GM18858 (cell line): ENCODE measurements around the gene CTNND1.
A peak's percentile ranks its signal among the peaks of the same experiment; 100 is the strongest.

Source experiments
- ATAC-seq: cut with Tn5 transposase; IDR thresholded peaks from one replicate; pipeline ENCODE4 v1.9.1; 2021; ENCODE audit not compliant: unreplicated experiment

Gene CTNND1

DNA sequence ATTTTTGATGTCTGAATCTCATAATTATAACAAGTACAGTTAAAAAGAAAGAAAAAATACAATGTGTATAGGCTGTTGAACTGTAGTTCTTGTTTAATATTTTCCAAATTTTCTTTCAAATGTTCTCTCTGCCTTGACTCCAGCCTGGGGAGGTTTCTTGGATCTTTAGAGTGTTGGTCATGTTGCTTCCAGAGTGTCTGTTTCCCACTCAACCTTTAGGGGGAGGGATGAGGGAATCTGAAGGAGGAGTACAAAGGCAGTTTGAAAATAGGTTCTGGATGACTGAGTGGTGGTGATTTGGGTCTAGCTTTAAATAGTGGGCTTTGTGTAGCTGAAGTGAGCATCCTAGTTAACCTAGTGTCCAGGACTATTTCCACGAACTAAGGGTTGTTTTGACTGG, 2.0 kb downstream of the CTNND1 start:
- no peak for ATAC-seq

DNA sequence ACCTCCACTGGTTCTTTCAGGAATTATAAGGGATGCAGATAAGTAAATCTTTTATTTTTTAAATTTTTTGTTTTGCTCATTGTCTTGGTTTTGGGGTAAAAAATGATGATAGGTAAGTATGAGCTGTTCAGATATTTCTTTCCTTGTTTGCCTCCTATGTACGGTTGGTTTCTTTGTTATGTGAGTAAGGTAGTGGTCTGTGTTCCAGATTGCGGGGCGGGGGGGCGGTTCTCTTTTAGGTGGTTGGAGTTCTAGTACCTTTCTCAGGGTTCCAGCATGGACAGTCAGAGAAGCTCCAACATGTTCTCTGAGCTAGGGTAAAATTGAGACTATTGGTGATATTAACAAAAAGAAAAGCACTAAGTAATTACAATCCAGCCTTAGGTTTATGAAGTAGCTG, 2.4 kb downstream of the CTNND1 start:
- ATAC-seq, result no peak

DNA sequence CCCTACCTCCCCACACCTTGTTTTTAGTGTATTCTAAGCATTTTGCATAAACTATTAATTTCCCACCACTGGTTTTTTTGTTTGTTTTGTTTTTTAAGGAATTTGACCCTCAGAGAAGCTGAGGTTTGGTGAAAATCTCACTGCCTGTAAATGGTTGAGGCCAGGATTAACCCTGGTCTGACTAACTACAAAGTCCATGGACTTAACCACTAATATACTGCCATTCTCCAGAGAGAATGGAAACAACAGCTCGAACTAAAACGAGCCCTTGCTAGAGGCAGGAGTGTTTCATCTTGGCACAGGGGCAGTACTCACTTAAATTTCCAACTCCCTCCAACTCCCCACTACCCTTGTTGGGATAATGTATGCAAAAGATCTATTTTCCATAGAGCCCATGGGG, 3.0 kb downstream of the CTNND1 start:
- ATAC-seq, result no peak

DNA sequence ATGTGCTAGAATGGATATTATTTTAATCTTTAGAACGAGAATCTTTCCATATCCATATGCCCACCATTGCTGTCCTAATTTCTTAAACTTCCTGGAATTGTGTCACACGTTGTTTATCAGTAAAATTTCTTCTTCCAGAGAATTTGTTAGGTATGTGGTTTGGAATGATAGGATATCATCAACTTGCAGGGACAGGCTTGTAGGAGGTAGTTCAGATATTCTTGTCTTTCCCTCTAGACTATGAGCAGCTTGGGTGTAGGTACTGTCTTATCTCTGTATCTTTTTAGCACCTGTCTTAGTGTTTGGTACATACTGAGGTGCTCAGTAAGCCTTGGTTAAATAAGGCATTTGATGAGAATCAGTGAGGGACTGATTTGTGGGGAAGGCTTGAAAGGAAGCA, 3.4 kb downstream of the CTNND1 start:
- ATAC-seq, result no peak

DNA sequence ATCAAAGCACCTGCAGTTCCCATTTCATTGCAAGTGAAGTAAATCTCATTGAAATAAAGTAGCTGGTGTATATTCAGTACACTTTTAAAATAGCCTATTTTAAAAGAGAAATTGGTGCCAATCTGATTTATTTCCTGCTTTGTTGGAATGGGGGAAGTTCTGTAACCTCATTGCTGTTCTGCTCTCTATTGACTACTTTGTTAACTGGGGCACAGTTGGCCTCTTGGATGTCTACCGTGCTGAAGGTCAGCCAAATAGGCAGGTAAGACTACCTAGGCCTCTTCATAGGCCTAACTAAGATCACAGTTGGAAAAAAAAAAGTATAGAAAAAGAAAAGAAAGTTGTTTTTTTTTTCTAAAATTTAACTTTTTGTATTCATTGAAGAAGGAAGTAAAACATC, 9.2 kb downstream of the CTNND1 start:
- ATAC-seq, result no peak

DNA sequence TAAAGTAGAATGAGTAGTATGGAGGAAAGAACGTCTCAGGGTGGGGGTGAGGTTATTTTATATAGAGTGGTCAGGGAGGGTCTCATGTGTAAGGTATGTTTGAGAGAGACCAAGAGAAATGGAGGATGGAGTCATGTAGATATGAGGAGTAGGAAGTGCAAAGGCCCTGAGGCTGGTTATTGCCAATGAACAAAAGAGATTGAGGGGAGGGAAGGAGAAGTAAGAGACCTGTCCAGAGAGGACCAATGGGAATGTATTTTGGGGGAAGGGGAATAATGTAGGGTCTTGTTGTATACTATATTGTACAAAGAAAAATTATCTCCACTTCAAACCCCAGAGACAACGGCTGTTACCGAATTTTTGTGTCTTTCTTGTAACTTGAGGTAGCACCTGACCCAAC, 9.8 kb downstream of the CTNND1 start:
- no peak for ATAC-seq

DNA sequence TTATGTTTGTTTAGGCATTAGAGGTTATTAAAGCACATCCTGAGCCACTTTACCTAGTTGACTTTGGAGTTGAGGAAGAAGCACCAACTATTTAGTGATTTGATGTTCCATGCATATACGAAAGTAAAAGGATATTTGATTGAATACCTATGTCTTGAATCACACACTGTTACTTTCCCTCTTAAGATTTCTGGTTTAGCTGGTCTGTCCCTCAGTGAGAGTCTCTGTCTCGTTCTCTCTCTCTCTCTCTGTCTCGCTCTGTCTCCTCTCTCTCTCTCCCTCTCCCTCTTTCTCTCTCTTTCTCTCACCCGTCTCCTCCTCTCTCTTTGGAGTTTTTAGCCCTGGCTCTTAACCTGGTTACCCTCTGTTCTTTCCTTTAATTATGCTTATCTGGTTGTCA, 11.0 kb downstream of the CTNND1 start:
- no peak for ATAC-seq

DNA sequence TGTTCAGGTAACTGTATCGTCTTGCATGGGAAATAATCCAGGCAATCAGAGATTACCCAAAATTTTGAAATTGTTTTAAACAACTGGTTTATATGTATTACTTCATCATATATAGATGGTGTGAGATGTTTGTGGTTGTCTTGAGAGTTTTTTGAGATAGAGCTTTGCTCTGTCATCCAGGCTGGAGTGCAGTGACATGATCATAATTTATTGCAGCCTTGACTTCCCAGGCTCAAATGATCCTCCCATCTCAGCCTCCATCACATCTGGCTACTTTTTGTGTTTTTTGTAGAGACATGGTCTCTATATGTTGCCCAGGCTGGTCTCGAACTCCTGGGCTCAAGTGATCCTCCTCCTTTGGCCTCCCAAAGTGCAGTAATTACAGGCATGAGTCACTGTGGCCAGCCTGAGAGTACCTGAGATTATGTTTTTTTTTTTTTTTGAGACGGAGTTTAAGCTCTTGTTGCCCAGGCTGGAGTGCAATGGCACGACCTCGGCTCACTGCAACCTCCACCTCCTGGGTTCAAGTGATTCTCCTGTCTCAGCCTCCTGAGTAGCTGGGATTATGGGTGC, 11.5 kb downstream of the CTNND1 start:
- no peak for ATAC-seq

DNA sequence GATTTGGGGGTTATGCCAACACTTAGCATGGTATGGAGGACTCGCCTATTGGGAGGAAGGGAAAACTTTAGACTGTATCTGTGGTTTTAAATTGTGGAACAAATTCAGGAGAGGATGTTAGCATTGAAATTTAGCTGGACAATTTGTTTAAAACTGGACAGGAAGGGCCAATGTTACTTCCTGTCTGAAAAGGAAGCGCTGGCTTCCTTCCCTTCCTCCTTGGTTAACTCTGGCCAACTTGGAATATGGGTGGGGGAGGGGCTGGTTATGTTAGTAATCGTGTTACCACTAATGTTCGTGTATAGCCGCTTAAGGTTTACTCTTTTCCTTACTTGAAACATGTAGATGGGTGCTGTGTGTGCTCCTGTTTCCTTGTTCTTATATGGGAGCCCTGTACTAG, 13.9 kb downstream of the CTNND1 start:
- no peak for ATAC-seq

DNA sequence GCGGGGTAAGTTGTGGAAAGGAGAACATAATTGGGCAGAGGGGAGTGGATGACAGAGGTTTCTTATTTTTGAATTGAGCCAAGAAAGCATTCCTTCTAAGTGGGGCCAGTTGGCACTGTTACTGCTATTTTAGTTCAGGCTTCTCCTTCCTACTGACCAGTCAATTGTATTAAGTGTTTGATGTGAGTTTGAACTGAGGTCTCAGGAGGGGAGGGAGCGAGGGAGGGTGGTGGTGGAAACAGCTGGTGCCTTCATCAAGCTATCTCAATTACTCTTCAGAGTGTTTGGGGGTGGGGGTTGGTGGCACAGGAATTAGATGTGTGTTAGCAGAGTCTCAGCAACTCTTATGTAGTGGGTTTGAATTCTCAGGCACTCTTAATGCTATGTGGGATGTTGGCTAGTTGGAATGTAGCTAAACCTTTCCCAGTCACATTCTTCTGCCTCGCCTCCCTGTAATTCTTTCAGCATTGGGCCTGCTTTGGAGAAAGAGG, 14.5 kb downstream of the CTNND1 start:
- no peak for ATAC-seq

DNA sequence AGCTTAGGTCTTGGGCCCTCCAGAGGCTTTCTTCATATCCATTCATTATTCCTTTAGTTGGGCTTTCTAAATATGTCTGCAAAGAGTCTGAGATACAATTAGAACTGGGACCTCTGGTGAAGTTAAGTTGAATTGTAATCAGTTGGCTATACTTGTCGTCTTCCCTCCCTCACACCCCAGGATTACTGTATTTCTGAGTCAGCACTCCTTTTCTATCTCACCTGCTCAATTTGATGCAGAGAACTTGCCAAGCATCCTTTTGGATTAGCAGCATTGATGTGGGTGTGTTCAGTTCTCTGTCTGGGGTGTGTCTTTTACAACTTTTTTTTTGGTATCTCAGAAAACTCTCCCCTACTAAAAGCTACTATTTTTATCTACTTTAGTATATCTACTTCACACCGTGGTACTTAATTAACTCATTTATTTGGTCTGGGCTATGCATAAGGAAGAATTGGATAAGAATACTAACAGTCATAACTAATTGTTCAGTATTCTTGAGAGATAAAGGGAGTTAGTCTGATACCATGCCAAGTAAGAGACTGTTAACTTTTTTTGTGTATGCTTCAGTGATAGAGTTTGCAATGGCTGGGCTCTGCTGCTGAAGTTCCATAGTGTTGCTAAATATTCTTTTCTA, 15.1 kb downstream of the CTNND1 start:
- no peak for ATAC-seq

DNA sequence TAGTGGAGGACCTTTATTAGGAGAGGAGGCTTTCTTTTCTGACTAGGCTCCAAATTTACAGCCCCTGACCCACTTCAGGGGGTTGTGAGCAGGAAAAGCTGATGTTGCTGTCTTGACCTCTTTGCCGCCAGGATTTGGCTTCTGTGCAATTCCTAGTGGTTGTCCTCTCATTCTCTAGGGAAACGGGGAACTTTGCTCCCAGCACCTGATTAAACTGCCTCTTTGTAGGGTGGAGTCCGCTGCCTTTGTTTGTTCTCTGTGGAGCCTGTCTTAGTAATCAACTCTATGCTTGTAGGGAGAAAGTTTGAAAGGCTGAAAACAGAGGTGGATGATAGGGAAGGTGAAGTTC, 16.3 kb downstream of the CTNND1 start:
- ATAC-seq, result no peak

DNA sequence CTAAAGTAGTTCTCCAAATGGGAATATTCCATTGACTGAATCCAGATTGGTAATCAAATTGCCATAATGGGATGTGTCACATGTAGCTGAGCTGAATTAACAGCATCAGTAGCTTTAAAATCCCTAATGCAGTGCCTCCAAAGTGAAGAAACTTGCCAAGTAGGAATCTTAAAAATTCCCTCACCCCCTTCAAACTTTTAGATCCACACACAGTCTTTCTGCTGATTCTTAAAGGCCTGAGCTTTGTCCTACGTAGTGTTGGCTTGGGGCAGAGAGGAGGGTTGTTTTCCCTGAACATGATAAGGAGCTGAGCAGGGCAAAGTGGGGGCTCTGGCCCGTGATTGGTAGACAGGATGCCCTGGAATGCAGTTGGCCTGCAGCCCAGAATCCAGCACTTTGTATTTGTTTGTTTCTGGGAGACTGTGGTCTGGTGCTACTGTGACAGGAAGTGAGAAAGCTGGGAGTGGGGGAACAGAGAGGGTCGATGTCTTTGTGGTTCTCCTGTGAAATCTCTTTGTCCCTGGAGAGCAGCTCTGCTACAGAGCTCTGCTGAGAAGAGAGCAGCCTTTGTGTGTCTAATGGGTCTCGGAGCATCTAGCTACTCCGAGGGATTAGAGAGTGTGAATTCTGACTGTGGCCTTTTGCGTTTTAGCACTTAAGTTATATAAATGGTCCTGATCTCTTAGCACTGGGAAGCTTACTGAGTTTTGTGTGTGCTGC, 16.9 kb downstream of the CTNND1 start:
- ATAC-seq, result no peak

DNA sequence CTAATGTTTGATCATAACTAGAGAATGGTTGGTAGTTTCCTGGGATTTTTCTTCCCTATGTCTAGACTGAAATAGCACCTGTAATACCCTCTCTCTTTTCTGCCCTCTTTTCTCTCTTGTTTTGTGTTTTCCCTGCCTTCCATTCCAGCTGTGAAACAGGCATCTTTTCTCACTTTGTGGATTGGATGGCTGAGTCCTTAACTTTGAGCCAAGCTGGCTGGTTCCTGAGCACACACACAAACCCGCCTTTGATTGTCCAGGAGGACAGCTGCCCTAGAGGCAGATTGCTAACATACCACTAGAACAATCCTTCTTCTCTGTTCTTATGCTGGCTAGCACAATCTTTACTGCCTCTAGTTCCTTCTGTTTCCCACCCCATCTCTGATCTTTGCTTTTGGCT, 17.7 kb downstream of the CTNND1 start:
- ATAC-seq, result no peak

DNA sequence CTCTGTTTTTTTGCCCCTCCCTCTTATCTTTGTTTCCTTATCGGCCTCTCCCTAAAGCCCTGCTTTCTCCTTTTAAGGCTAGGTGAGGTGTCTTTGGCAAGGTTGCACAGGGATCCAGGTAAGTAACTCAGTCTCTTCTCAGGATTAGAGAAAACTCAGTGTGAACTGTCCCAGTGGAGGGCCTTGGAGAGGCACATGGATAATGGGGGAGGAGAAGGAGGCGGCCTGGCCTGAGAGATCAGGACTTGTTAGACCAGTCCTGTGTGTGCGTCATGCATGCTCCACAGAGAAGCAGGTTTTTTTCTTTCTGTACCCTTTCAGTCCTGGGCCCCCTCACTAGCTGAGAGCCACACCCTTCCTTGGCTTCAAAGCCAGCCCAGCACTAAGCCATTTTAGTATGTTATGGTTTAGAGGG, 19.9 kb downstream of the CTNND1 start:
- ATAC-seq, result no peak

DNA sequence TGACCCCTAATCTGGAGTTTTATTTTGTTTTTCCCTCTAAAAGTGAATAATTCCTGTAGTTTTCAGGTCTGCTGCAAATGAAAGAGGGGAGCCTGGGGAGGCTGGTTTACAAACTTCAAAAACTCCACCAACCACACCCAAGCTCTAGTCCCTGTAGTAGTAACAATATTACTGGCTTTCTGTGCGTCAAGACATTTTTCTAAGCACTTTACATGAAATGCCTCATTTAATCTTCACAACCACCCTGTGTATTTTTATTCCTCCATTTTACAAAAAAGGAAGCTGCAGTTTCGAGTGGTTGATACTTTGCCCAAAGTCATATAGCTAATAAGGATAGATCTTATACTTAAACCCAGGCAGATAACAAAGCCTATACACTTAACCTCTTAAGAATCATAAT, 23.5 kb downstream of the CTNND1 start:
- peak; percentile 54 for ATAC-seq

DNA sequence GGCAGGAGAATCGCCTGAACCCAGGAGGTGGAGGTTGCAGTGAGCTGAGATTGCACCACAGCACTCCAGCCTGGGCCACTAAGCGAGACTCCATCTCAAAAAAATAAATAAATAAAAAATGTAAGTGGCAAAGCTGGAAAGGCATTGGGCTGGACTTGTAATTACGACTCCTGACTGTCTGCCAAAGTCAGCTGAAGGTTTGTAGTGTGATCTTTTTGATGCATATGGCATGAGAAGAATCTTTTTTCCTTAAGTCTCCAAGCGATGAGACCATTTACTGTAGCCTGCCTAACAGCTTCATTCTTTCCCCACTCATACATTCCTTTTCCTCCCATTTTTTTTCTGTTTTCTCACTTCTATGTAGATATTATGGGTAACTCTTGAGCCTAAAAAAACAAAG, 24.8 kb downstream of the CTNND1 start:
- no peak for ATAC-seq

DNA sequence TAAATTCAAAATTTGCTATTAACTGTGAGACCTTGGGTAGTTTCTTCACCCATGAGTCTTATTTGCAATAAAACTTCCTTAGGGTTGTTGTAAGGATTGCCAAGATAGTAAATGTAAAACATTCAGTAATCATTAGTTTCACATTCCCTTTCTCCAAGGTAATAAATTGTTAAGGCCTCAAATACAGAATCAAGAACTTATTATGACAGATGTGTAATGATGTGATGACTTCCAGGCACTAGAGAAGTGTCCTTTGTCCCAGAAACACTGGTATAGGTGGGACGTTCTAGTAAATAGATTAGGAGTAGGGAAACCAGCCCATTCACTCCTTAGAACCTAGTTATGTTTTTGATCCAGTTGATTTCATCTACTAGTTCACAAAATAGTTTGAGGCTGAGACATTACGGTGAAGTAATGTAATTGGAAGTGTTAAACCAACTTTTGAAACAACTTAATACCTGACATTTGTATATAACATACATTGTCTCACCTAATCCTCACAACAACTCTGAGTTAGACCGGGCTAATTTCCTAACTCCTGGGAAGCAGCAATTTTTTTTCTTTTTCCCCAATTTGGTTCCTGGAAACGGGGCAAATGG, 25.5 kb downstream of the CTNND1 start:
- no peak for ATAC-seq

DNA sequence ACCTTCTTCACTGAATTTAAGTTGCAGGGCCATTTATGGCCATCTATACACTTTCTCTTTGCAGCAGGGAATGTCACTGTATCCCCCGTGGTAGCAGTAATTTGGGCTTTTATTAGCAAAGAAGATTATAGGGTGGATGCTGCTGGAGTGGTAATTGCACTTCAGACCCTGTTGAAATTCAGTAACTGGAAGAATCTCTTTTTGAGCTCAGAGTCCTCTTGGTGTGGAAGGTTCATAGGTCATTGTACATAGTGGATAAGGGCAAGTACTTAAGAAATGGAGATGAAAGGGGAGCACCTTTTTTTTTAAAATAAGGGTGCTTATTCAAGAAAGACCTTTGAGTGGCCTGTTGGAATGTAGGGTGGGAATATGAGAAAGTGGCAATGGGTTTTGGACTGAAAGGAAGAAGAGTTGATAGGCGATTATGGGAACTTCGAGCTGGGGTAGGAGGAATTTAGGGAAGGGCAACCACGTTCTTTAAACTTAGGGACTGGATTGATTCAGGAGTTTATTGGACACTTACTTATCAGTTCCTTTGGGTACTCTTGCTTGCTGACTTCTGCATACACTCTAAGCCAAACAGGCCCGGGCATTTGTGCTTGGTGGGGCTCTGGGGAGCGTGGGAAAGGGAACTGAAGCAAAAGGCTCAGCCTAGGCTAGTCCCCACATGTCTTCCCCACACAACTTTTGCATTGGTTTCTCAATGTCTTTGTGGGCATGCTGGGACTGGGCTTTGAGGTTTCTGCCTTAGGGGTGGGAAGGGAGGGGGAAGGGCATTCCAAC, 26.5 kb downstream of the CTNND1 start:
- ATAC-seq, result no peak

DNA sequence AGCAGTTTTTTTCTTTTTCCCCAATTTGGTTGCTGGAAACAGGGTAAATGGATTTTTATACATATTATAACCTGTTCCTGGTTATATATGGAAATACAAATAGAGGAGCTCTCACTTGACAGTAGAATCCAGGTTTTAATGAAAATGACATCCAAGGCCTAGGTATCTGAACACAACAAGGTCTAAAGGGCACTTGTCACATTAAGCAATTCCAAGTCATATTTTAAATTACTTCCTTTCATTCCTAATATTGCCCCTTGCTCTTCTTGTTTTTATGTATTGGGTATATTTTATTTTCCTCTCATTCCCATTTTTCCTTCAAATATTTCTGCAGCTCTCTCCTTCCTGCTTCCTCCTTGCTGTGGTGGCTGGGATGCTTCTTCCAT, 27.1 kb downstream of the CTNND1 start:
- no peak for ATAC-seq

DNA sequence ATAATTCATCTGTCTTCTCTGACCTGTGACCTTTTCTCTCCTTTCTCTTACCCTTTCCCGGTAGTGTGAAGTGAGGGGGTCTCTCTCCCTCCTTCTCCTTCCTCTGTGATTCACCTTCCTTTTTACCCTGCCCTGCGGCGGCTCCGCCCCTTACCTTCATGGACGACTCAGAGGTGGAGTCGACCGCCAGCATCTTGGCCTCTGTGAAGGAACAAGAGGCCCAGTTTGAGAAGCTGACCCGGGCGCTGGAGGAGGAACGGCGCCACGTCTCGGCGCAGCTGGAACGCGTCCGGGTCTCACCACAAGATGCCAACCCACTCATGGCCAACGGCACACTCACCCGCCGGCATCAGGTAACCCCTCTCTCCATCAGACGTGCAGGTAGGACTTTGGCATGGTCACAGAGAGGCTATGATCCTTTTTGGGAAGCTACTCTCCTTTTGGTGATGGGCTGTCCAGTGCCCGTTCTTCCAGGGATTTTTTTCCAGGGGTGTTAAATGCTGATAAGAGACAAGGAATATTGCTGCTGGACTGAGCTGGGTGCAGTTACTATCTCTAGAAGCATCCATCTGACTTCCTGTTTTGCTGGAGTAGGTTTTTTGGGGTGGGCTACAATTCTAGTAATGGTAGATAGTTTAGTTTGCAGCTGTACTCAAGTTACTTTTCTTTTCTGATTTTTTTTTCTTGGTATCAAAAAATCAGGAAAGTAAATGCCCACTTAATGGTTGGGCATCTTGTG, 29.9 kb downstream of the CTNND1 start:
- no peak for ATAC-seq
